Measurements from ENCODE around the gene KIN.

DNA sequence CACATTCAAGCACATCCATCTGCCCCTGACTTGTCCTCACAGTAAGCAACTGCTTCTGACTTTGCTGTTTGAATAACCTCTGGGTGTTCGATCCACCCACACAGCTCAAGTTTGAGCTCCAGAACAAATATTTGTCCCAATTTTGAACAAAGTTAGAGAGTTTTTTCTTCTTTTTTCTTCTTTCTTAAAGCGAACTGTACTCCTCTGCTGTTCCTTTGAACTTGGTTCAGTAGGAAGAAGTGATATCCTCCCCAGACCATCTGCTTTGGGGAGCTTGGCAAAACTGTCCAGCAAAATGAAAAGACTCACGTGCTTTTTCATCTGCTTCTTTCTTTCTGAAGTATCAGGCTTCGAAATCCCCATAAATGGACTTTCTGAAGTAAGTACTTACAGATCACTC is 84.7 kb downstream of the KIN start, which contains the start of gene ITIH2:
- no peak for TF ChIP-seq FOXM1 (IDR thresholded peaks at IDR 0.05; ENCODE audit: borderline replicate concordance)
- no peak for TF ChIP-seq ZNF384 (IDR thresholded peaks at IDR 0.05)
- TF ChIP-seq BHLHE40 (IDR thresholded peaks at IDR 0.05; ENCODE audit: borderline replicate concordance) = no peak
- TF ChIP-seq, protein P1, sequence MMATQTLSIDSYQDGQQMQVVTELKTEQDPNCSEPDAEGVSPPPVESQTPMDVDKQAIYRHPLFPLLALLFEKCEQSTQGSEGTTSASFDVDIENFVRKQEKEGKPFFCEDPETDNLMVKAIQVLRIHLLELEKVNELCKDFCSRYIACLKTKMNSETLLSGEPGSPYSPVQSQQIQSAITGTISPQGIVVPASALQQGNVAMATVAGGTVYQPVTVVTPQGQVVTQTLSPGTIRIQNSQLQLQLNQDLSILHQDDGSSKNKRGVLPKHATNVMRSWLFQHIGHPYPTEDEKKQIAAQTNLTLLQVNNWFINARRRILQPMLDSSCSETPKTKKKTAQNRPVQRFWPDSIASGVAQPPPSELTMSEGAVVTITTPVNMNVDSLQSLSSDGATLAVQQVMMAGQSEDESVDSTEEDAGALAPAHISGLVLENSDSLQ (IDR thresholded peaks at IDR 0.05) = no peak
- no peak for TF ChIP-seq SUZ12 (IDR thresholded peaks at IDR 0.05)
